GM18909 (cell line): Measurements from ENCODE around the gene SRGAP3.

Source experiments
- ATAC-seq: cut with Tn5 transposase; IDR thresholded peaks from one replicate; pipeline ENCODE4 v1.9.1; 2021; ENCODE audit warnings: mild to moderate bottlenecking; ENCODE audit not compliant: unreplicated experiment, poor library complexity

SRGAP3 gene

DNA sequence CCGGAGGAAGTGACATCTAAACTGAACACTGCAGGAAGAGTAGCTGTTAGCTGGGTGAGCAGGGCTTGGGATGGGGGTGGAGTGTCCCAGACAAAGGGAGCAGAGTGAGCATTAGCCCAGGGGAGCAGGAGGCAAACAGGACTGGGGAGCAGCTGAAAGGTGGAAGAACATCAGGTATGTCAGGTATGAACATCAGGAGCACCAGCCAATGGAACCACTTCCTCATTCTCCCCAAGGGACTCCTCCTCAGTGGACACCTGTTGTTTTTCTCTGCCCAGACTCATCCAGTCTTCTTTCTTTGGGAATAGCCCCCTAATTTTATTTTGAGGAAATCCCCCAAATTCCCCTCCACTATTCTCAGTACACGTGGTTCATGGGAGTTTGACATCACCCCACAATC is 178.5 kb downstream of the SRGAP3 start:
- no peak for ATAC-seq

DNA sequence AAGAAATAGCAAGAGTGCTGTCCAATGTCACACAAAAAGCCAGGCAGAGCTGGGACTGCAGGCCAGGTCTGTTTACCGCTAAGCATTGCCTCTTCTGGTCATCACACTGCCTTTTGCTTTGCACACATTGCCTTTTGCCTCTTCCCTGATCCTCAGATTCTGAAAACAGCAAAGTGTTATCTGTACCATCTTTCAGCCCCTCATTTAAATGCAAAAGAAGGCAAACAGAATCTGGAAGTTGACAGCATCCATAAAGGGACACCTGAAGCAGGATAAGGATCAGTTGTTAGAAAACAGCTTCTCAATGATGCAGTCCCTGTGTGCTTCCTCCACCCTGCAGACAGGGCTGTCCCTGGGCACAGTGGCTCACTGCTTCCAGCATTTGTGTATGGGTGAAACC is 179.5 kb downstream of the SRGAP3 start:
- ATAC-seq = no peak

DNA sequence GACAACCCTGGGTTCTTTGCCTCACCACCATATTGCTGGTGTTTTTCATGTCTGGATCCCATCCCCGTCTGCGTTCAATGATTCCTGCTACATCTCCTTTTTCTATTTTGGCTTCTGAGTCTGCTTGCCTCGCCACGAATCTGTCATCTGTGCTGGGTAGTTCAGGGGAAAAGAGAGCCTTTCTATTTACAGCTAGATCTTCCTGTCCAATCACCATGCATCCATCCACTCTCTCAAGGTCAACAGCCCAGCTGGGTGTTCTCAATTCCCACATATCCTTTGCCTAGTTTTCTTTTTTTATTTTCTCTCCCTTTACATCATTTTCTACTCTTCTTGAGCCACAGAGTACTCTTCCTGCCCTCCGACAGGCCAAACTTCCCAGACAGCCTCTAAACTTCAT is 181.4 kb downstream of the SRGAP3 start:
- ATAC-seq = no peak

DNA sequence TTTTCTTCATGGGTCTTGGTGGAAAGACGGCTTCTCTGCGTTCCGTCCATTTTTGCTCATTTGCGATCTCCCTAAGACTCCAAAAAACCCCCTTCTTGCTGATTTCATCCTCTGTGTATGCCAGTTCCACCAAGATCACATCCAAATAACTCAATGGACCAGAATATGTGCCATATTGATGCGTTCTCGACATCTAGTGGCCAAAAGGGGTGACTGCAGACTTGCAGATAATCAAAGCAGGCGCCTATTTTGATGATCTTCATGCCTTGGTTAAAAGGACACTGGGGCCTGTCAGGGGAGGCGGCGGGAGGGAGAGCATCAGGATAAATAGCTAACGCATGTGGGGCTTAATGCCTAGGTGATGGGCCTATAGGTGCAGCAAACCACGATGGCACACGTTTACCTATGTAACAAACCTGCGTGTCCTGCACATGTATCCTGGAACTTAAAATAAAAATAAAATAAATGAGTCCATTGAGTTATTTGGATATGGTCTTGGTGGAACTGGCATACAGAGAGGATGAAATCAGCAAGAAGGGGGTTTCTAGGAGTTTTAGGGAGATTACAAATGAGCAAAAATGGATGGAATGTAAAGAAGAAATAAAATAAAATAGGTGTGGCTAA is 182.0 kb downstream of the SRGAP3 start:
- ATAC-seq = peak; percentile 69

DNA sequence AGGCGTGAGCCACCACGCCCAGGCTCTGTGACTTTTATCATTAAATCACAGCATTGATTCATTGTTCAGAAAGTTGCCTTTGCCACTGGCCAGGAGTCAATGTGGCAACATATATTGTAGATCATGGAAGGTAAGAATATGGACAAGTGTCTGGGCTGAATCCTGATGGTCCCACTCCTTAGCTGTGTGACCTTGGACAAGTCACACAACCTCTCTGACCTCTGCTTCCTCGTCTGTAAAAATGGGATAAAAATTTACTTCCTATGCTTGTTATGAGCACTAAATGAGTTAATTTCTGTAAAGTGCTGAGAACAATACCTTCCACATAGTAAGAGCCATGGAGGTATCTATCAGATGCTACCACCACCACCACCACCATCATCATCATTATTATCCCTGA is 182.7 kb downstream of the SRGAP3 start:
- no peak for ATAC-seq

DNA sequence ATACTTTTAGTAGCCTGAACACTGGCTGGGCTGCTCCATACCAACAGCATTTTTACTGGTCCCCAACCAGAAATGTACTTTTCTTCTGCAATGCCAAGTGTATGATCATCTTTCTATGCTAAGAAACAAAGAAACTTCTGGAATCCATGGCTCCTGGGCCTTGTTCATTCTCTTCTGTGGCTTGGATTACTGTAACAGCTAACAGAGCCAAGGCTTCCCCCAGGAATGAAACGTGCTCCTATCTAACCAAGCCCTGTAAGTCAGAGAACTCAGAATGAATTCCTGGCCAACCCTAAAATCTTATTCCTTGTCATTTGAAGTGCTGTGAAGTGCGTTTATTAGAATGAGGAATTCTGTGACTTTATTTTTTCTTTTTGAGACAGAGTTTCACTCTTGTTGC is 183.3 kb downstream of the SRGAP3 start:
- no peak for ATAC-seq

GRCh38 chr3:9064850-9065249 is 184.6 kb downstream of the SRGAP3 start:
- ATAC-seq = no peak

DNA sequence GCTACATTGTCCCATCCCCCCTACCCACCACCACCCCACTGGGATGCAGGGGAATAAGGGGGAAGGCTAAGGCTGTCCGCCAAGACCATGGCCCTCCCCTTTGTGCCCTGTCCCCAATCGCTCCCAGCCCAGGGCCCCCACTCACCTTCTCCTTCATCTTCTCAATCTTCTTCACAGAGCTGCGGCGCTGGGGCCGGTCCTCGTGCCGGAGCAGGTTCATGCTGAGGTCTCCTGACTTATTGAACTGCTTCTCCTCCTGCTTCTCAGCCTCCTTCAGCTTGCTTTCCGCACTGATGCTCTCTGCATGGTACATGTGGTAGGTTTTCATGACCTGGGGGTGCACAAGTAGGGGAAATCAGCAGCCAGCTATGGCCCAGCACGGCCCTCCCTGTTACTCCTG is 185.2 kb downstream of the SRGAP3 start:
- no peak for ATAC-seq

DNA sequence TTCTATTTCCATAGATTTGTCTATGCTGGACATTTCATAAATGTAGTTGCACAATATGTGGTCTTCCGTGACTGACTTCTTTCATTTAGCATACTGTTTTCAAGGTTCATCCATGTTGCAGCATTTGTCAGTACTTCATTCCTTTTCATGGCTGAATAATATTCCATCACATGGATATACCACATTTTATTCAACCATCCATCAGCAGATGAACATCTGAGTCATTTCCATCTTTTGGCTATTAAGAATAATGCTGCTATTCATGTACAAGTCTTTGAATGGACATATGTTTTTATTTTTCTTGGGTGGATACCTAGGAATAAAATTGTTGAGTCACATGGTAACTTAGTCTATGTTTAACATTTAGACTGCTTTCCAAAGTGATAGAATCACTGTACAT is 186.9 kb downstream of the SRGAP3 start:
- no peak for ATAC-seq

DNA sequence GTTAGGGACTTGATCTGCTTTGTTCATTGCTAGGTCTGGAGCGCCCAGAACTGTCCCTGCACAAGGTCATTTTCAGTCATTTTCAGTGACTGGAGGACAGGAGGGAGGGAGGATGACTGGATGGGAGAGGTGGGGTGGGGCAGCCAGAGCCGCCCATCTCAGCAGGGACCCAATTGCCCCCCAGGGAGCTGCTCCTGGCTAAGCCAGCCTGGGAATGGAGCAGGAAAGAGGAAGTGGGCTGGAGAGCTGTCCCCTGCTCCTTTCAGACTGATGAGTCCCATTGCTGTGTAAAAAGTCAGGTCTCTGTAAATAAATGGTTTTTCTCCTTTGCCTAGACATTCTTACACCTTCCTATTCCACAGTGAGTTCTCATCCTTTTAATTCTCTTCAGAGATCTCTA is 187.8 kb downstream of the SRGAP3 start:
- ATAC-seq = no peak

DNA sequence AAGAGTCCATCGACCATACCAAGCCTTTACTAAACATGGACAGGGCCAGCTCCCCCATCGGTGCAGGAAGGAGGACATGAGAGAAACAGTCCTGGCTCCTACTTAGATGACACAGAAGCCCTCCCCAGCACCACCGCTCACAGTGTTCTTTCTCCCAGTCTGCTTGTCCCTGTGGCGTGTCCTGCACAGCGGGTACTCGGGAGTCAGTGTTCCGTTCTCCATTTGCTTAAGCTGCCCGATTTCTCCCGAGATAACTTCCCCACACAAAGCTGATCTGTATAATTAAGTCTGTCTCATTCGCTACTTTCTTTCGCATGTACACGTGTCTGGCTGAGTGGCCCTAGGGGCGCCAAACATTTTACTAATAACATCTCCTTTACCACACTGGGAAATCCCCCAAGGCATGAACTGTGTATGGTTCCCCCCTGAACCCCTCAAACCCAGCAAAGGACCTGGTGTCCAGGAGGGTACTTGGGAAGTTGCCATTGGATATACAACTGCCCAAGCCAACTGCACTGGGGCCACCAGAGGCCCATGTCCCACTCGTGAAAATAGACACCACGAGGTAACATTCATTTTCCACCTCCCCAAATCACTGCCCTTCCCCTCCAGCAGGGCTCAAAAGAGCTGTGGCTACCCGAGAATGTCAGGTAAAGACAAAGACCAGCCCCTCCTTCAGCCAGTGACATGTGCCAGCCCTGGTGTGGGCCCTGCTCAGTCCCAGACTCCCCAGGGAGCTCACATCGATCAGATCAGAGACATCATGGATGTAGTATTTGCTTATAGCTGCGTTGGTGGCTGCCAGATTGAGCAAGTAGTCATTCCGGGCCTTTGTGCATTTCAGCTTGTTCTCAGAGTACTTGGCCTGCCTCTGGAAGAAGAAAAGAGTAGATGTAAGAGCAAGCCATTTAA is 189.7 kb downstream of the SRGAP3 start:
- ATAC-seq = no peak

DNA sequence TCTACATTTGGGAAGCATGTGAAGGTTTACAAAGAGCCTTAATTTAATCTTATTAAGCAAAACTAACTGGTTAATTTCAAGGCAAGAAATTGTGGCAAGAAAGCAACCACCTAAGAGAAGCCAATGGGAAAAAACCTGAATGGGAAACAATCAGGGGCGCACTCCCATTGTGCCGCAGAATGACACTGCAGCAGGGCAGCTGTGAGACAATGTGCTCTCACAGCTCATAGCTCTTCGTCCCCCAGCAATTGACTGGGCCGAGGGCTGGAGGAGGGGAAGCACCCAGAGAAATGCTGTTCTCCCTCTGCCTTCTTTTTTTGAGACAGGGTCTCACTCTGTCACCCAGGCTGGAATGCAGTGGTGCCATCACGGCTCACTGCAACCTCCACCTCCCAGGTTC is 192.9 kb downstream of the SRGAP3 start:
- ATAC-seq = no peak

DNA sequence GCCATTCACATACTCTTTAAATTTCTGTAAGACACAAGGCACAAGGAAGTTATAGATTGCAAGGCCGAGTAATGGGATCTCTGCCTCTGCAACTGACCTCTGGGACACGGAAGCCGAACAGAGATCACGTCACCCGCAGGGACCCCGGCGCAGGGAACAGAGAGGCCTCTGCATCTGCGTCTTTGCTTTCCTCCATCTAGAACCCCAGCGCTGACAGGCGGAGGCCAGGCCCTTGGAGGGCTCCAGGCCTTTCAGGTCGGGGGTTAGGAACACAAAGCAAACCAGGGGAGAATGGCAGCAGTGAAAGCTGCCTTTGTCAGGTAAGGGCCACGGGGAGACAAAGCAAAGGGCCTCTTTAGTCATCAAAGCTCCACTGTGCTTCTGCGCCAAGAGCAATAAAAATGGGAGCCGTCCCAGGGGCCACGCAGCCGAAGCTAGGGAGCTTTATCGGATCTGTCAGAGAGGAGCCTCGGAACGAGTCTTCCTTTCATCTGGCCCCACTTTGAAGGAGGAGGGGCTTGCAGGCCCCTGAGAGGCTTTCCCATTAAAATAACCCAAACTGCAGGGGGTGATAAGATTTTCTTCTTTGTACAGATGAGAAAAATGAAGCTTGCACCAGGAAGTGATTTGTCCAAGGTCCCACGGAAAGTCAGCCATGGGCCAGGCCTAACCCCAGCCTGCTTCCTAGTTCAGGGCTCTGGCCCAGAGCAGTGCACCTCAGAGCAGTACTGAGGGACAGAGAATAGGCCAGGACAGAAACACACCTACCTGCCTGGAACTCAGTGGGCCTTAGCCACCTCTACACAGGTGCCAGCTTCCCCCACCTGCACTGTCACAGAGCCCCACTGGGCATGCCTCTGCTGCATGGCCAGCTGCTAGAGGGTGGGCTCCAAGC is 201.7 kb downstream of the SRGAP3 start:
- no peak for ATAC-seq

- ATAC-seq = no peak
Measured at GRCh38 chr3:9045371-9045770, 204.1 kb downstream of the SRGAP3 start.

DNA sequence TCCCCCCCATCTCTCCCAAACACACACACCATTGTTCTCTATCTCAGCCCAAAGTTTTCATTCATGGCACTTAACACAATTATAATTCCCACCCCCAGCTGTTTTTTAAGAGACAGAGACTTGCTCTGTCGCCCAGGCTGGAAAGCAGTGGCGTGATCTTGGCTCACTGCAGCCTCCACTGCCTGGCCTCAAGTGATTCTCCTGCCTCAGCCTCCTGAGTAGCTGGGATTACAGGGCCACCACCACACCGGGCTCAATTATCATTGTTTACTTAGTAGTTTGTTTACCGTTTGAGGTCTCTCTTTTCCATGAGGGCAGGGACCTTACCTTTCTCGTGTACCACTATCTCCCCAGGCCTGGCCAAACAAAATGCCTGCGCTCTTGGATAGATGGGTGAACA is 206.4 kb downstream of the SRGAP3 start:
- no peak for ATAC-seq

DNA sequence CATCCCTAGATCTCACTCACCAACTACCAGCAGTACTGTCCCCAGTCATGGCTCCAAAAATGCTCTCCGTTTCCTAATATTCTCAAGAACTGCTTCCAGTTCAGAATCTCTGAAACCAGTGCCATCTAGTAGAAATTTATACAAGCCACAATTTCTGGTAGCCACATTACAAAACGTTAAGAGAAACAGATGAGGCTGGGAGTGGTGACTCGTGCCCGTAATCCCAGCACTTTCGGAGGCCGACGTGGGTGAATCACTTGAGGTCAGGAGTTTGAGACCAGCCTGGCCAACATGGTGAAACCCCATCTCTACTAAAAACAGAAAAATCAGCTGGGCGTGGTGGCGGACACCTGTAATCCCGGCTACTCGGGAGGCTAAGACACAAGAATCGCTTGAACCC is 207.8 kb downstream of the SRGAP3 start:
- no peak for ATAC-seq

DNA sequence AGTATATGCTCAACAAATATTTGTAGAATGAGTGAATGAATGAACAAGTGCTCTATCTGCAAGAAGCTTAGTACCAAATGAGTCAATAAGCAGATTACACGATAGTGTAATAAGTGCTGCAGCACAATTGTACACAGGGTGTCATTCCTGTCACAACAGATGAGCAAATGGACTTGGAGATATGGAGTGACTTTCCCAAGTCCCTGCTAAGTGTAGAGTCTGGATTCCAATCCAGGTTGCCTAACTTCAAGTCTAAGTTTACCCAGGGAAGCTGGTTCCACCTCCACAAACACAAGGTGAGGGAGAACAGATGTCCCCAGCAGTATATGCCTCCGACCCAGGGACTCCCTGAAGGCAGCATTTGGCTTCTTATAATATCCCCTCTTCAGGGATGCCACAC is 208.4 kb downstream of the SRGAP3 start:
- no peak for ATAC-seq

- ATAC-seq = no peak
Measured at GRCh38 chr3:9037144-9037711, 212.2 kb downstream of the SRGAP3 start.

DNA sequence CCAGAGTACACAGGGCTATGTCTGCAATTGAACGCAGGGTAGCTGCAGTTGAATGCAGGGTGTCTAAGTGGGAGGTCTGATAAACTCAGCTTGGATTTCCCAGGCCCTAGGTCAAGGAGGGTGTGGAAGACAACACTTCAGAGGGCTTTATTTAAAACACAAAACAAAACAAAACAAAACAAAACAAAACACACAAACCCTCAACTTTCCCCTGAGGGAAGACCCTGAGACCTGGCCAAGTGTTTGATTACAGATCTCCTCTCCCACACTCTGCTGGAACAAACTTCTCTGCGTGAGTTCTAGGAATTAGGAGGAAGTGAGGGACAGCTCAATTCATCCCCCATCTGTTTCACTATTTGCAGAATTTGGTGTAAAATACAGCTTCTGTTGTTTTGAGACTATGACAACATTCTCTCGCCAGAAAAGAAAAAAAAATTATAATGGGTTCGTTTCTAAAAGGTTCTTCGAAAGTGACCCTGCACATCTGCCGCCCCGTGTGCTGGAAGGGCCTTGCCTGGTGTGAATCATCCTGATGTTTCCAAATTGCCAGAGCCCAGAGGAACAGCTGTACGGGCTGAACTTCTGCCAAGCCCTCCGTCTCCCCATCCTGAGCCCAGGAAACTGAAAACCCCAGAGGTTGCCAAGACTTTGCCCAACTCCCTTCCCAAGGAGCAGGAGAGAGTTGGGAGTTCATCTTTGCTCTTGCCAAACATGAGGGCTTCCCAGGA is 212.9 kb downstream of the SRGAP3 start:
- no peak for ATAC-seq

DNA sequence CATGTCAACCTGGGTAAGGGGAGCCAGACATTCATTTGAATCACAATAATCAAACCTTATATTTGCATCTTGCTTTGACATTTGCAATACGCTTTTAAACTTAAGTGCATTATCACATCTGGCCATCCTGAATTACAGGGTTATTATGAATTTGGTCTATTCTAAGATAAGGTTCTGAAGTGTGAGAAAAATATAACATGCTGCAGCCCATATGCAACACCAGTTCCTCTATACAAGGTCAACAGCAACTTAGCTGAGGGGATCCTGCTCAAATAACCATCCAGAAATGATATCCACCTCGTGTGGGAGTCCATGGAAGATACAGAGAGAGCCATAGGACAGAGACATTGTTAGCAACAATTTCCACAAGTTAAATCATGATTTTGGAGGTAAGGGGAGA is 213.5 kb downstream of the SRGAP3 start:
- no peak for ATAC-seq
